Mesendoderm (in vitro differentiated cells): ENCODE measurements around the gene AKAP14.
"Not testable (repeated sequence)": the region's sequence is repeated elsewhere in the genome, so short reads cannot be mapped to it uniquely, and the experiment has no call there.

ENCODE experiments used
- DNase-seq: peaks from one replicate; pipeline ENCODE4 v3.0.0; 2013
- H2AK5ac ChIP-seq: 2 replicates; pipeline ENCODE4 v1.6.1; 2013; ENCODE audit warnings: low read length, inconsistent platforms
- H2BK120ac ChIP-seq: 2 replicates; pipeline ENCODE4 v1.6.1; 2013; ENCODE audit warnings: low read depth, mild to moderate bottlenecking, low read length, moderate library complexity, mixed read lengths
- H2BK15ac ChIP-seq: replicated peaks from 2 replicates; pipeline ENCODE4 v1.6.1; 2013; ENCODE audit warnings: low read depth, mild to moderate bottlenecking, moderate library complexity
- H2BK5ac ChIP-seq: 2 replicates; pipeline ENCODE4 v1.6.1; 2013; ENCODE audit warnings: low read length, inconsistent platforms
- H3K18ac ChIP-seq: 2 replicates; pipeline ENCODE4 v1.6.1; 2013; ENCODE audit warnings: mild to moderate bottlenecking, low read length, mixed read lengths
- H3K23ac ChIP-seq: one replicate; pipeline ENCODE4 v1.6.1; 2013; ENCODE audit warnings: low read length
- H3K27ac ChIP-seq: 2 replicates; pipeline ENCODE4 v1.5.1; 2013; ENCODE audit warnings: low read depth, mild to moderate bottlenecking, inconsistent platforms, low read length, moderate library complexity
- H3K27me3 ChIP-seq: 2 replicates; pipeline ENCODE4 v1.6.1; 2013; ENCODE audit warnings: low read length, control low read depth, mild to moderate bottlenecking, inconsistent platforms; ENCODE audit not compliant: insufficient read depth, poor library complexity
- H3K36me3 ChIP-seq: 2 replicates; pipeline ENCODE4 v1.6.1; 2013; ENCODE audit warnings: low read length, inconsistent platforms; ENCODE audit not compliant: control insufficient read depth, insufficient read depth
- H3K4ac ChIP-seq: one replicate; pipeline ENCODE4 v1.6.1; 2013; ENCODE audit warnings: low read depth, mild to moderate bottlenecking, low read length, moderate library complexity
- H3K4me1 ChIP-seq: 2 replicates; pipeline ENCODE4 v1.6.1; 2013; ENCODE audit warnings: low read depth, low read length, inconsistent platforms; ENCODE audit not compliant: control insufficient read depth
- H3K4me2 ChIP-seq: 2 replicates; pipeline ENCODE4 v1.6.1; 2013; ENCODE audit warnings: low read length
- H3K4me3 ChIP-seq: 2 replicates; pipeline ENCODE4 v1.5.1; 2013; ENCODE audit warnings: mild to moderate bottlenecking, low read length
- H3K56ac ChIP-seq: one replicate; pipeline ENCODE4 v1.6.1; 2013; ENCODE audit warnings: low read length
- H3K79me1 ChIP-seq: 2 replicates; pipeline ENCODE4 v1.6.1; 2013; ENCODE audit warnings: low read length, inconsistent platforms
- H3K79me2 ChIP-seq: 2 replicates; pipeline ENCODE4 v1.6.1; 2013; ENCODE audit warnings: mild to moderate bottlenecking, low read length; ENCODE audit not compliant: control insufficient read depth, insufficient read depth
- H3K9ac ChIP-seq: 2 replicates; pipeline ENCODE4 v1.6.1; 2013; ENCODE audit warnings: low read length, inconsistent platforms
- H4K5ac ChIP-seq: one replicate; pipeline ENCODE4 v1.6.1; 2013; ENCODE audit warnings: low read length
- H4K8ac ChIP-seq: one replicate; pipeline ENCODE4 v1.6.1; 2013; ENCODE audit warnings: low read depth, mild to moderate bottlenecking, control low read depth, low read length, moderate library complexity
- WGBS: extraction: QIAGEN DNeasy Blood & Tissue Kit; methylation state at CpG from one replicate; pipeline ENCODE4 v1.1.7; 2013; ENCODE audit warnings: low lambda C conversion rate, missing lambda C conversion rate; ENCODE audit not compliant: insufficient coverage; ENCODE audit errors: extremely low coverage; 5-methylcytosine and 5-hydroxymethylcytosine counted together

AKAP14 gene

DNA sequence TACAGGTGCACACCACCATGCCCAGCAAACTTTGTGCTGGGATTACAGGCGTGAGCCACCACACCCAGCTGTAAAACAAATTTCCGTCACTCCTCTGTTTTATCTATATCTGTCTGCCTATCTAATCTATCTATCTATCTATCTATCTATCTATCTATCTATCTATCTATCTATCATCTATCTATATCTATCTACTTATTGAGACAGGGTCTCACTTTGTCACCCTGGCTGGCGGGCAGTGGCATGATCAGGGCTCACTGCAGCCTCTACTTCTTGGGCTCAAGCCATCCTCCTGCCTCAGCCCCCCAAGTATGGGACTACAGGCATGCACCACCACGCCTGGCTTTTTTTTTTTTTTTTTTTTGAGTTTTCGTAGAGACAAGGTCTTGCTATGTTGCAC lies 20.6 kb downstream of the AKAP14 start:
- WGBS, result no CpG with 5 or more reads among the region's 5 CpGs
- Histone ChIP-seq H3K56ac (no peak overlapping the region), H3K27ac (no peak overlapping the region), H3K4ac (no peak overlapping the region), H3K27me3 (no peaks in the 10 kb centered on the region), H3K23ac (no peak overlapping the region), H3K79me1 (no peaks in the 10 kb centered on the region), H4K5ac (no peak overlapping the region), H4K8ac (no peak overlapping the region), H3K79me2 (no peaks in the 10 kb centered on the region), H3K18ac (no peak overlapping the region), H2AK5ac (no peak overlapping the region), H2BK15ac (no peak overlapping the region), H3K4me1 (no peaks in the 10 kb centered on the region), H2BK5ac (no peak overlapping the region), H3K36me3 (no peaks in the 10 kb centered on the region), H3K4me3 (no peak overlapping the region), H3K9ac (no peak overlapping the region), H2BK120ac (no peak overlapping the region), H3K4me2 (no peak overlapping the region)
- no peak for DNase-seq

DNA sequence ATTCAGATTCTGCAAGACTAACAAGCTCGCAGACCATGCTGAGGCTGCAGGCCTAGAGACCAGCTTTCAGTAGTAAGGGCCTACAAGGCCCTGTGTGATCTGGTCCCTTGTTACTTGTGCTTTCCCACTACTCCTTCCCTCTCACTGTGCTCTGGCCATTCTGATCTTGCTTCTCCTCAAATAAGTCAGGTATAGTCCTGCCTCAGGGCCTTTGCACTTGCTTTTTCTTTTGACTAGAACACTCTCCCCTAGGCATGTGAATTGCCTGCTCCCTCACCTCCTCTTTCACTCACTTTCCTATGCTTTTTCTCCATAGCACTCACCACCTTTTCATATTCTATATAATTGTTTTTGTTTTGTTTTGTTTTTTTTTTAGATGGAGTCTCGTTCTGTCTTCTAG lies 22.2 kb downstream of the AKAP14 start:
- Histone ChIP-seq H2BK120ac (no peak overlapping the region), H3K4ac (no peak overlapping the region), H2AK5ac (no peak overlapping the region), H2BK15ac (no peak overlapping the region), H3K56ac (no peak overlapping the region), H3K4me2 (no peak overlapping the region), H3K18ac (no peak overlapping the region), H3K27ac (no peak overlapping the region), H3K79me2 (no peaks in the 10 kb centered on the region), H3K27me3 (no peaks in the 10 kb centered on the region), H3K36me3 (no peaks in the 10 kb centered on the region), H4K8ac (no peak overlapping the region), H3K4me1 (no peaks in the 10 kb centered on the region), H3K9ac (no peak overlapping the region), H4K5ac (no peak overlapping the region), H3K23ac (no peak overlapping the region), H3K79me1 (no peaks in the 10 kb centered on the region), H2BK5ac (no peak overlapping the region), H3K4me3 (no peak overlapping the region)
- no peak for DNase-seq
- no CpG with 5 or more reads among the region's 2 CpGs for WGBS

DNA sequence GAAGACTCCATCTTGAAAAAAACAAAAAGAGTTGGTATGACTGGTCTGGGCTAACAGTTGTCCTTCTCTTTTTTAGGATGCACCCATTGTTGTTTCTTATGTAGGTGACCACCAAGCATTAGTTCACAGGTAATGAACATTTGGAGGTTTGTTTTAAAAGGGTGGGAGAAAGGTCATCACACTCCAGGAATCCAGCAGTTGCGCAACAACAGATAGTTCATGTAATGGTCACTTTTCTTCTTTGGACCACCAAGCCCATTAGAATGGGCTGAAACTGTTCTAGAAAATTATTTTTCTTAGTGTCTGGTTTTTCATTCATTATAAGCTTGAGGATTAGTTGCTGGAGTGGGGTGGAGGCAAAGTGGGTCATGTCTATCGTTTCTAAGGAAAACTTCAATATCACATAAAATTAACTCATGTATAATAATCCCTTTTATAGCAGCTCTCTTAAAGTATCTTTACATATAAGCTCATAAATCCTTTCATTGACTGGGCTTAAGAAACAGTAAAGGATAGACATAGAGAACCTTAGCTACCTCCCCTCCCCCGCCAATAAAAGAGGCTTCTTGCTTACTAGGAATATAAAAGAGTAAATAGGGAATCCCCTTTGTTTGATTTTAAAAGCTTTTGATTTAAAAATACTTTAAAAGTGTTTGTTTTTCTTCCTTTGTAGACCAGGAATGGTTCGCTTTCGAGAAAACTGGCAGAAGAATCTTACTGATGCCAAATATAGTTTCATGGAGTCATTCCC lies 24.3 kb downstream of the AKAP14 start:
- Histone ChIP-seq H2BK15ac (no peak overlapping the region), H2AK5ac (no peak overlapping the region), H2BK120ac (no peak overlapping the region), H3K18ac (no peak overlapping the region), H4K5ac (no peak overlapping the region), H4K8ac (no peak overlapping the region), H3K4me1 (no peaks in the 10 kb centered on the region), H2BK5ac (no peak overlapping the region), H3K27ac (no peak overlapping the region), H3K23ac (no peak overlapping the region), H3K9ac (no peak overlapping the region), H3K27me3 (no peaks in the 10 kb centered on the region), H3K4ac (no peak overlapping the region), H3K4me3 (no peak overlapping the region), H3K4me2 (no peak overlapping the region), H3K79me2 (no peaks in the 10 kb centered on the region), H3K56ac (no peak overlapping the region), H3K79me1 (no peaks in the 10 kb centered on the region), H3K36me3 (no peaks in the 10 kb centered on the region)
- WGBS, result no CpG with 5 or more reads among the region's 5 CpGs
- DNase-seq, result no peak

DNA sequence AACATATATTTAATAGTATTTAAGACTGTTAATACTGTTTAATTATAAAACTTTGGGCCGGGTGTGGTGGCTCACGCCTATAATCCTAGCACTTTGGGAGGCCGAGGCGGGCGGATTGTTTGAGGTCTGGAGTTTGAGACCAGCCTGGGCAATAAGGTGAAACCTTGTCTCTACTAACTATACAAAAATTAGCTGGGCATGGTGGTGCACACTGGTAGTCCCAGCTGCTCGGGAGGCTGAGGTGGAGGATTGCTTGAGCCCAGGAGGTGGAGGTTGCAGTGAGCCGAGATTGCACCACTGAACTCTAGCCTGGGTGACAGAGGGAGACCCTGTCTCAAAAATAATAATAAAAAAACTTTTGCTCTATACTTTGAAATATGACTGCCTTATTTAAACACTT lies 26.7 kb downstream of the AKAP14 start:
- not testable (repeated sequence) for H3K27me3 ChIP-seq, H3K4ac ChIP-seq, H3K4me1 ChIP-seq, H4K5ac ChIP-seq, H3K27ac ChIP-seq, H4K8ac ChIP-seq, H2BK15ac ChIP-seq, H3K9ac ChIP-seq, H3K36me3 ChIP-seq, H3K4me2 ChIP-seq, H3K56ac ChIP-seq, H3K79me2 ChIP-seq, DNase-seq, H2AK5ac ChIP-seq, H3K23ac ChIP-seq, H3K18ac ChIP-seq, H3K4me3 ChIP-seq, H2BK5ac ChIP-seq, H3K79me1 ChIP-seq, H2BK120ac ChIP-seq
- WGBS, result no CpG with 5 or more reads among the region's 7 CpGs

DNA sequence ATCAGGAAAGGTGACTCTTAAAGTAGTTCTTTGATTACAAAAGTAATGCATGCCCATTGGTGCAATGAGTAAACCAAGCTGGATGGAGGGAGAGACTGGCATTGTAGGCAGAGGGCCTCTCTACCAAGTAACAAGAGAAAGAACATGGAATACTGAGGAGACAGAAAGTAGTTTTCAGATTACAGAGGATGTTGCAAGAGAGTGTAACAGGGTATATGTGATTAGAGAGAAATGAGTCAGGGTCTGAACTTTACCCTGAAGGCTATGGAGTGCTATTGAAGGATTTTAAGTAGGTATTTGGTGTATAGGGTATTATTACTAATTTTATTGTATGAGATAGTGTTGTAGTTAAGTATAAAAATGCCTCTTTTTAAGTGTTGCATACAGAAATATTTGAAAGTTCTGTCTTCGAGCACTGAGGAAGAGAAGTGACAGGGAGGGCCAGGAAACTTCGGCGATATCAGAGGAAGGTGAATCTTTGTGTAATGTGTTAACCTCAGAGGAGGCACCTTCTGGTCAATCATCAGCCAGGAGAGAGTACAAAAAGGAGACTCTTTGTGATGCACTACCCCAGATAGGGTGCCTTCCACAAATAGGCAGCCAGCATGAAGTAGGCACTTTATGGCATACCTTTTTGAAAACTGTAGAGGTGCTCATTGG lies 39.7 kb downstream of the AKAP14 start:
- H3K36me3 ChIP-seq, result no peaks in the 10 kb centered on the region
- no peak overlapping the region for H2BK5ac ChIP-seq
- no peak for DNase-seq
- no peak overlapping the region for H3K56ac ChIP-seq
- H3K23ac ChIP-seq, result no peak overlapping the region
- H2BK15ac ChIP-seq, result no peak overlapping the region
- no peak overlapping the region for H2BK120ac ChIP-seq
- H3K27me3 ChIP-seq, result no peaks in the 10 kb centered on the region
- H4K5ac ChIP-seq, result no peak overlapping the region
- H3K9ac ChIP-seq, result no peak overlapping the region
- H3K4ac ChIP-seq, result no peak overlapping the region
- H3K79me1 ChIP-seq, result no peaks in the 10 kb centered on the region
- H3K4me2 ChIP-seq, result no peak overlapping the region
- no peak overlapping the region for H3K4me3 ChIP-seq
- H2AK5ac ChIP-seq, result no peak overlapping the region
- no peaks in the 10 kb centered on the region for H3K79me2 ChIP-seq
- H3K4me1 ChIP-seq, result no peaks in the 10 kb centered on the region
- no peak overlapping the region for H3K27ac ChIP-seq
- whole genome bisulfite sequencing, result no CpG with 5 or more reads among the region's 3 CpGs
- no peak overlapping the region for H4K8ac ChIP-seq
- H3K18ac ChIP-seq, result no peak overlapping the region

DNA sequence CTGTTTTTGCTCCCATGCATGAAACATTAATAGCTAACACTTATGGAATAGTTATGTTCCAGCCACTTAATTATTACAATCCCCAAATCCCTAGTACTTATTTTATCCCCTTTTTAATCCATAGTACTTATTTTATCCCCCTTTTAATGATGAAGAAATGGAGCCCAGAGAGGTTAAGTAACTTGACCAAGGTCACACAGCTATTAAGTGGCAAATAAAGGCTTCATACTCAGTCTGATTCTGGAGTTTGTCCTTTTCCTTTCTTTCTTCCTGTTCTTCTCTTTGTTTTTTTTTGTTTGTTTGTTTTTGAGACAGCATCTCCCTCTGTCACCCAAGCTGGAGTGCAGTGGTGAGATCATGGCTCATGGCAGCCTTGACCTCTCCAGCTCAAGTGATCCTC lies 45.6 kb downstream of the AKAP14 start:
- Histone ChIP-seq H2BK15ac (no peak overlapping the region), H3K27me3 (no peaks in the 10 kb centered on the region), H2BK5ac (no peak overlapping the region), H3K9ac (no peak overlapping the region), H4K5ac (no peak overlapping the region), H3K56ac (no peak overlapping the region), H4K8ac (no peak overlapping the region), H3K36me3 (no peaks in the 10 kb centered on the region), H3K27ac (no peak overlapping the region), H3K4me1 (no peaks in the 10 kb centered on the region), H3K23ac (no peak overlapping the region), H3K18ac (no peak overlapping the region), H3K4me3 (no peak overlapping the region), H3K79me1 (no peaks in the 10 kb centered on the region), H2BK120ac (no peak overlapping the region), H3K79me2 (no peaks in the 10 kb centered on the region), H2AK5ac (no peak overlapping the region), H3K4me2 (no peak overlapping the region), H3K4ac (no peak overlapping the region)
- no peak for DNase-seq
